Endothelial cell of umbilical vein (primary cell): ENCODE data around the gene VIPAS39. TPM values are rescaled to one million over a fixed set of nuclear protein-coding genes. Genes with fewer than 3 reads are reported as not detected.

ENCODE experiments used
- BruUV-seq: library from RNA; stranded (reverse); fragments of 400-500 nt; replicated peaks from 2 replicates; lab custom pipeline; 2021; lab: Mats Ljungman, UMichigan
- CTCF ChIA-PET: fragments of 300-600, 350-600 bp; sonication (Branson Sonifier 250); formaldehyde crosslinking; loops from one replicate; lab custom pipeline; 2021; ENCODE audit warnings: antibody characterized with exemption, inconsistent platforms; lab: Charles Lee
- POLR2A ChIA-PET: fragments of 300-600, 350-600 bp; sonication (Branson Sonifier 250); formaldehyde crosslinking; loops from one replicate; lab custom pipeline; 2021; ENCODE audit warnings: antibody characterized with exemption, inconsistent platforms; lab: Charles Lee
- DNase-seq: peaks from one replicate; pipeline ENCODE4 v3.0.0-alpha.2; 2011; ENCODE audit warnings: low read depth, low spot score
- FAIRE-seq: peaks from 2 replicates; lab custom pipeline; 2011; peaks lifted over from hg19 to GRCh38; lab: Jason Lieb, UNC
- H2AFZ ChIP-seq: 2 replicates; pipeline ENCODE4 v1.6.0; 2012; ENCODE audit warnings: low read depth, low read length, control low read depth, inconsistent platforms
- H3K27ac ChIP-seq: 2 replicates; pipeline ENCODE4 v1.5.1; 2011; ENCODE audit warnings: low read depth, mild to moderate bottlenecking, control low read depth, low read length, moderate library complexity; ENCODE audit not compliant: insufficient read depth
- H3K27me3 ChIP-seq, 2 experiments: 2 replicates each; pipeline versions ENCODE4 v1.6.0 to v1.6.1; 2011; ENCODE audit warnings: low read length in 2 of 2, mixed read lengths in 1 of 2; ENCODE audit not compliant: control insufficient read depth in 2 of 2, insufficient read depth in 2 of 2
- H3K36me3 ChIP-seq, 2 experiments: 2 replicates in 1 of 2; 3 replicates in 1 of 2; pipeline ENCODE4 v1.5.1; 2011; ENCODE audit warnings: low read length in 2 of 2, mild to moderate bottlenecking in 1 of 2, moderate library complexity in 1 of 2; ENCODE audit not compliant: control insufficient read depth in 2 of 2, insufficient read depth in 2 of 2; ENCODE audit errors: extremely low read depth in 1 of 2
- H3K4me1 ChIP-seq: 3 replicates; pipeline ENCODE4 v1.5.1; 2011; ENCODE audit warnings: mild to moderate bottlenecking, low read length; ENCODE audit not compliant: control insufficient read depth, insufficient read depth; ENCODE audit errors: extremely low read depth
- H3K4me2 ChIP-seq: 2 replicates; pipeline ENCODE4 v1.6.1; 2011; ENCODE audit warnings: low read length, control low read depth, mixed read lengths; ENCODE audit not compliant: insufficient read depth
- H3K4me3 ChIP-seq, 3 experiments: fragments of 200-600 bp in 1 of 3; sonication (generic), shearing (Covaris generic) in 1 of 3; replicated peaks in 1 of 3; 2 replicates each; pipeline ENCODE4 v1.5.1; 2011 to 2016; ENCODE audit warnings: control low read depth in 3 of 3, low read length in 3 of 3, mild to moderate bottlenecking in 2 of 3, inconsistent platforms in 1 of 3, low read depth in 1 of 3, moderate library complexity in 1 of 3; ENCODE audit not compliant: insufficient read depth in 1 of 3
- H3K79me2 ChIP-seq: 2 replicates; pipeline ENCODE4 v1.6.0; 2012; ENCODE audit warnings: low read length, inconsistent platforms; ENCODE audit not compliant: control insufficient read depth, insufficient read depth
- H3K9ac ChIP-seq: replicated peaks from 2 replicates; pipeline ENCODE3; 2011; ENCODE audit warnings: low read length, control low read depth; ENCODE audit not compliant: insufficient read depth; ENCODE audit errors: extremely low read depth
- H3K9me1 ChIP-seq: replicated peaks from 3 replicates; pipeline ENCODE4 v1.6.0; 2011; ENCODE audit warnings: mild to moderate bottlenecking, low read length; ENCODE audit not compliant: control insufficient read depth, insufficient read depth; ENCODE audit errors: extremely low read depth
- H3K9me3 ChIP-seq: replicated peaks from 2 replicates; pipeline ENCODE4 v1.5.1; 2012; ENCODE audit warnings: low read length, inconsistent platforms; ENCODE audit not compliant: control insufficient read depth, insufficient read depth
- H4K20me1 ChIP-seq: replicated peaks from 2 replicates; pipeline ENCODE3; 2011; ENCODE audit warnings: mild to moderate bottlenecking, low read length; ENCODE audit not compliant: control insufficient read depth, insufficient read depth; ENCODE audit errors: extremely low read depth
- EZH2 ChIP-seq: IDR thresholded peaks from 2 replicates; pipeline ENCODE4 v1.6.1; 2012; ENCODE audit warnings: borderline replicate concordance, low read depth, mild to moderate bottlenecking, moderate library complexity, low read length, inconsistent platforms; ENCODE audit not compliant: severe bottlenecking
- FOS ChIP-seq: IDR thresholded peaks from 2 replicates; pipeline ENCODE4 v1.6.1; 2011; ENCODE audit warnings: mild to moderate bottlenecking, low read length, moderate library complexity, borderline replicate concordance; ENCODE audit not compliant: insufficient read depth
- GATA2 ChIP-seq: IDR thresholded peaks from 2 replicates; pipeline ENCODE4 v1.7.0; 2011; ENCODE audit warnings: low read depth, mild to moderate bottlenecking, moderate library complexity, mixed read lengths, low read length; ENCODE audit not compliant: insufficient read length, insufficient read depth
- JUN ChIP-seq: IDR thresholded peaks from 2 replicates; pipeline ENCODE4 v1.6.1; 2011; ENCODE audit warnings: borderline replicate concordance, low read depth; ENCODE audit not compliant: insufficient read length, insufficient read depth
- MYC ChIP-seq: IDR thresholded peaks from one replicate; pipeline ENCODE4 v1.6.1; 2011; ENCODE audit warnings: mild to moderate bottlenecking, low read depth, low read length
- POLR2A ChIP-seq: IDR thresholded peaks from 2 replicates; pipeline ENCODE4 v1.6.1; 2012; ENCODE audit warnings: low read depth, mild to moderate bottlenecking, control low read depth, low read length
- POLR2AphosphoS5 ChIP-seq: IDR thresholded peaks from 2 replicates; pipeline ENCODE4 v1.6.1; 2012; ENCODE audit warnings: low read depth, mild to moderate bottlenecking, control low read depth, low read length, moderate library complexity; ENCODE audit not compliant: insufficient read depth
- dilution Hi-C: fragments of 300-500 bp; cut with MboI; formaldehyde crosslinking; loops from one replicate; pipeline ENCODE4 v1.15.0; 2019; ENCODE audit warnings: low sequenced_read_pairs; ENCODE audit not compliant: extremely low pct_ligation_motif_present
- intact Hi-C: fragments of 100-400 bp; cut with micrococcal nuclease; formaldehyde crosslinking; loops from one replicate; pipeline ENCODE4 v1.10.0; 2022
- polyA plus RNA-seq, 4 experiments: library from polyadenylated mRNA; depleted of rRNA in 3 of 4; stranded (reverse) in 3 of 4; unstranded in 1 of 4; fragments of >200 nt; gene quantifications; 2 replicates each; pipeline versions ENCODE4 v1.2.1 to v1.2.3, GENCODE V29; 2011 to 2012; ENCODE audit warnings: missing spikeins in 1 of 4
- total RNA-seq: library from RNA; stranded (reverse); gene quantifications from 2 replicates; pipeline ENCODE4 v1.2.3, GENCODE V29; 2021
- TF ChIP-seq, protein P1 (sequence below): IDR thresholded peaks from 2 replicates; pipeline ENCODE4 v1.6.1; 2011; ENCODE audit not compliant: insufficient read depth, insufficient read length
- TF ChIP-seq, protein P2 (sequence below), 2 donors: IDR thresholded peaks; 1 replicate in 1 of 2; 2 replicates in 1 of 2; pipeline ENCODE4 v1.5.1; 2011; ENCODE audit warnings: low read length in 2 of 2, mild to moderate bottlenecking in 2 of 2, moderate library complexity in 2 of 2, control low read depth in 1 of 2, inconsistent platforms in 1 of 2, low read depth in 1 of 2; ENCODE audit not compliant: insufficient read depth in 1 of 2; ENCODE audit errors: extremely low read depth in 1 of 2

Gene VIPAS39
- total and polyA plus RNA-seq, 2 donors (not counting 3 experiments of a cell fraction or from before 2014, with no cell fraction given) = 24.2 to 28.2 TPM

DNA sequence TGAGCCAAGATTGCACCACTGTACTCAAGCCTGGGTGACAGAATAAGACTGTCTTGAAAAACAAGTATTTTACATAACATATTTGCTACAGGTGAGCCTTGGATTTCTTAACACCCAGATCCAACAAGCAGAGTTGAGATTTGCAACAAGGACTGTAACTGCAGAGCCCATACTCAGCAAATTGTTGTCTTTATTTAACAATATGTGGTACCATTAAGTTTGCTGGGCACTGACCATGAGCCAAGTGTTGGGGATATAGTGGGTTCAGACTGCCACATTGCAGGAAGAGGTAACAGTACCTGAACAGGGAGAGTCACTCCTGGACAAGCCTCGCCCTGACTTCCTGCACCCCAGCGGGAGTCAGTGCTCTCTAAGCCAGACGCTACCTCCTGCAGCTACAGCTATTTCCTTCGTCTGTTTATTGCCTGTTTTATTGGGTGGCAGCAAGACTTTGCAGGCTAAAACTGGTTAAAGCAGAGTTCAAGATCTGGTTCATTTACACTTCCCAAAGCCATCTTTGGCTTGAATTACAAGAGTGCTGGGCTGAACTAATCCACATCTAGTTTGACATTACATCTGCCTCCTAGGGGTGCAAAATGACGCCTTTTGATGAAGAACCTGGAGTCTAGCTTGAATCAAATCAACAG, 12.9 kb upstream of the VIPAS39 start:
- Histone ChIP-seq H3K79me2 (no peaks in the 10 kb centered on the region), H3K9me1 (no peaks in the 10 kb centered on the region), H2AFZ (no peak overlapping the region), H4K20me1 (no peaks in the 10 kb centered on the region), H3K9me3 (no peaks in the 10 kb centered on the region), H3K4me2 (no peak overlapping the region), H3K36me3 (peaks cover 12 to 14% of the 10 kb centered on the region in 2 experiments), H3K4me1 (no peaks in the 10 kb centered on the region), H3K27ac (no peak overlapping the region), H3K4me3 (no peak overlapping the region), H3K9ac (no peak overlapping the region), H3K27me3 (no peaks in the 10 kb centered on the region)
- no peak for DNase-seq
- ChIA-PET POLR2A (no interaction called here), CTCF (interaction anchor here (2.1 kb wide), 1 partner anchor 11 kb away, joined by 12 read pairs; no protein-coding TSS in a partner anchor)
- intact Hi-C loops = no loop called here
- TF ChIP-seq EZH2 (no peak), POLR2A (no peak)
- dilution Hi-C loops = no loop called here
- FAIRE-seq = no peak
- no TSS peak for BruUV-seq

DNA sequence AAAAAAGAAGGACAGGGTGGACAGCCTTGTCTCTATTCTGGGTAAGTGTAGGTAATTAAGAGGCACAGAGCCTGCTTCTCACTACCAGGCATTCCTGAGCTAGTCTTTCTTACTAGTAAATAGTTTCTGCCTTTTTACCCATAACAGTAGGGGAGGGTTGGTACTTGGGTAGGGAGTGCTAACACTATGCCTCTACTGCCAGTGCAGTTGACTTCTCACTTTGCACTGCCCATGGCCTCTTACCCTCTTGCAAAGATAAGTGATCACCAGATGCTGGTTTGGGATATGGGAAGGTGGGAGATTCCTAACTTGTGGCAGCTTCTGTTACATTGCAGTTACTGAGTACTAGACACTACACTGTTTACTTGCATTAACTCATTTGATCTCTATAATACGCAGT, 12.1 kb upstream of the VIPAS39 start:
- no peak overlapping the region for H2AFZ ChIP-seq
- H3K27me3 ChIP-seq = no peaks in the 10 kb centered on the region
- no peak overlapping the region for H3K27ac ChIP-seq
- DNase-seq = no peak
- no TSS peak for BruUV-seq
- H3K79me2 ChIP-seq = no peaks in the 10 kb centered on the region
- CTCF ChIA-PET = interaction anchor here (0.6 to 2.1 kb wide), 2 partner anchors 10 to 1229 kb away, joined by 3 to 12 read pairs; no protein-coding TSS in a partner anchor
- no peaks in the 10 kb centered on the region for H3K9me1 ChIP-seq
- TF ChIP-seq MYC (no peak), GATA2 (no peak), EZH2 (no peak), POLR2A (no peak), POLR2AphosphoS5 (no peak), JUN (no peak), FOS (no peak)
- TF ChIP-seq, protein P1, sequence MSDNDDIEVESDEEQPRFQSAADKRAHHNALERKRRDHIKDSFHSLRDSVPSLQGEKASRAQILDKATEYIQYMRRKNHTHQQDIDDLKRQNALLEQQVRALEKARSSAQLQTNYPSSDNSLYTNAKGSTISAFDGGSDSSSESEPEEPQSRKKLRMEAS = no peak
- TF ChIP-seq, protein P2, sequence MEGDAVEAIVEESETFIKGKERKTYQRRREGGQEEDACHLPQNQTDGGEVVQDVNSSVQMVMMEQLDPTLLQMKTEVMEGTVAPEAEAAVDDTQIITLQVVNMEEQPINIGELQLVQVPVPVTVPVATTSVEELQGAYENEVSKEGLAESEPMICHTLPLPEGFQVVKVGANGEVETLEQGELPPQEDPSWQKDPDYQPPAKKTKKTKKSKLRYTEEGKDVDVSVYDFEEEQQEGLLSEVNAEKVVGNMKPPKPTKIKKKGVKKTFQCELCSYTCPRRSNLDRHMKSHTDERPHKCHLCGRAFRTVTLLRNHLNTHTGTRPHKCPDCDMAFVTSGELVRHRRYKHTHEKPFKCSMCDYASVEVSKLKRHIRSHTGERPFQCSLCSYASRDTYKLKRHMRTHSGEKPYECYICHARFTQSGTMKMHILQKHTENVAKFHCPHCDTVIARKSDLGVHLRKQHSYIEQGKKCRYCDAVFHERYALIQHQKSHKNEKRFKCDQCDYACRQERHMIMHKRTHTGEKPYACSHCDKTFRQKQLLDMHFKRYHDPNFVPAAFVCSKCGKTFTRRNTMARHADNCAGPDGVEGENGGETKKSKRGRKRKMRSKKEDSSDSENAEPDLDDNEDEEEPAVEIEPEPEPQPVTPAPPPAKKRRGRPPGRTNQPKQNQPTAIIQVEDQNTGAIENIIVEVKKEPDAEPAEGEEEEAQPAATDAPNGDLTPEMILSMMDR (IDR thresholded peaks at IDR 0.05; ENCODE audit: extremely low read depth in 1 of 2, insufficient read depth in 1 of 2, low read depth in 1 of 2, low read length in 2 of 2) = no peak
- H3K36me3 ChIP-seq = peaks cover 15 to 19% of the 10 kb centered on the region in 2 experiments
- H3K9me3 ChIP-seq = no peaks in the 10 kb centered on the region
- H4K20me1 ChIP-seq = no peaks in the 10 kb centered on the region
- POLR2A ChIA-PET = no interaction called here
- dilution Hi-C loops (no loop called here), intact Hi-C loops (no loop called here)
- H3K4me2 ChIP-seq = no peak overlapping the region
- no peak overlapping the region for H3K4me3 ChIP-seq
- no peaks in the 10 kb centered on the region for H3K4me1 ChIP-seq
- FAIRE-seq = no peak
- no peak overlapping the region for H3K9ac ChIP-seq
